Vagina (tissue), 2 donors: Measurements from ENCODE around the gene ATP2B2. TPM values are rescaled to one million over a fixed set of nuclear protein-coding genes. Genes with fewer than 3 reads are reported as not detected.

Source experiments
- DNase-seq, 2 donors: peaks; one replicate each; pipeline ENCODE4 v3.0.0-alpha.2; 2017; ENCODE audit errors: extremely low spot score in 2 of 2
- H3K27ac ChIP-seq: fragments of 200-600 bp; sonication (generic); one replicate; pipeline ENCODE4 v1.5.1; 2019
- H3K27me3 ChIP-seq: fragments of 200-600 bp; sonication (generic); one replicate; pipeline ENCODE4 v1.5.1; 2019
- H3K36me3 ChIP-seq, 2 donors: fragments of 200-600 bp; sonication (generic); one replicate each; pipeline ENCODE4 v1.5.1; 2017 to 2019
- H3K4me1 ChIP-seq: fragments of 200-600 bp; sonication (generic); one replicate; pipeline ENCODE4 v1.5.1; 2019
- H3K4me3 ChIP-seq, 2 donors: fragments of 200-600 bp; sonication (generic); 1 replicate in 1 of 2; 2 replicates in 1 of 2; pipeline ENCODE4 v1.5.1; 2016 to 2019
- H3K9me3 ChIP-seq: fragments of 200-600 bp; sonication (generic); one replicate; pipeline ENCODE4 v1.5.1; 2019
- POLR2A ChIP-seq, 2 donors: fragments of 450-650 bp; IDR thresholded peaks; one replicate each; pipeline ENCODE4 v1.6.1; 2017; ENCODE audit warnings: antibody characterized with exemption in 2 of 2, mild to moderate bottlenecking in 2 of 2, moderate library complexity in 2 of 2
- POLR2AphosphoS5 ChIP-seq, 2 donors: sonication (generic); formaldehyde crosslinking; IDR thresholded peaks; one replicate each; pipeline ENCODE4 v1.9.0; 2017; ENCODE audit warnings: antibody characterized with exemption in 2 of 2, mild to moderate bottlenecking in 2 of 2, low read depth in 1 of 2; ENCODE audit not compliant: insufficient read depth in 1 of 2
- intact Hi-C: fragments of 100-400 bp; cut with DNase I; formaldehyde crosslinking; loops from one replicate; pipeline ENCODE4 v1.15.1; 2023
- total RNA-seq: library from RNA; depleted of rRNA; stranded (reverse); fragments of >200 nt; gene quantifications from one replicate; pipeline ENCODE4 v1.2.3, GENCODE V29; 2016
- TF ChIP-seq, protein P1 (sequence below), 3 experiments: fragments of 450-650 bp in 2 of 3; fragments of 200-600 bp in 1 of 3; sonication (generic) in 1 of 3; IDR thresholded peaks; one replicate each; pipeline ENCODE4 v1.5.1; 2017 to 2019; ENCODE audit warnings: antibody characterized with exemption in 3 of 3, mild to moderate bottlenecking in 2 of 3, moderate library complexity in 2 of 3

ATP2B2 gene
- total RNA-seq, 1 donor from 2014 or later: 0.25 TPM

DNA sequence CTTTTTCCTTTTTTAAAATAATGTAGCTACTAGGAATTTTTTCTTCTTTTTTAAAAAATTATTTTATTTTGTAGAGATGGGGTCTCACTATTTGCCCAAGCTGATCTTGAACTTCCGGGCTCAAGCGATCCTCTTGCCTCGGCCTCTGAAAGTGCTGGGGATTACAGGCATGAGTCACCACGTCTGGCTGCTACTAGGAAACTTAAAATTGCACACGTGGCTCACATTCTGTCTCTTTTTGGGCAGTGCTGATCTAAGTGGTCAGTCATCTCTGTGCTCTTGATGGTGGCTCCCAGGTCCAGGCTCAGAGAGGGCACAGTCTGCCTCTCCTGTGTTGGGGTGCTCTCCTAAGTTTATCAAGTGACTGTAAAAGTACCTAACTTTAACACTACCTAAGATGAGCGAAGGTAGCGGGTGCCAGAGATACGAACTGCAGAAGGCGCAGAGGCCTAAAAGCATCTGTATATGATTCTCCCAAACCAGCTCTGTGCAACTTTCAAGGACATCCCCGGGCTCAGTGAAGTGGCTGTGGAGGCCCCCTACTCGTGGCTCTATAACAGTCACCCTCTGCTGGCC, 131.6 kb downstream of the ATP2B2 start:
- intact Hi-C loops: no loop called here
- no peak for DNase-seq

DNA sequence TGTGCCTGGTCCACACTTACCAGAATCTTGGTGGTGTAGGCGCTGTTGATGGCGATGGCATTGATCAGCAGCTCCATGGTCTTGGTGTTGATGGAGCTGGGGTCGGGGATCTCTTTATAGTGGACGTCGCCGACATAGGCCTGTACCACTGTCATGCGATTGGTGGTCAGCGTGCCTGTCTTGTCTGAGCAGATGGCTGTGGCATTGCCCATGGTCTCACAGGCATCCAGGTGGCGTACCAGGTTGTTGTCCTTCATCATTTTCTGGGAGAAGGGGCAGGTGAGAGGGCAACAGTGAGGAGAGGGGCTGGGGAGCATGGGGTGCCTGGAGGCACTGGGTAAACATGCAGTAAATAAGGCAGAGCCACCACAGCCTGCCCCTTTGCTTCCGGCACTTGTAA, 133.6 kb downstream of the ATP2B2 start:
- H3K9me3 ChIP-seq: no peaks in the 10 kb centered on the region
- DNase-seq: no peak
- H3K27ac ChIP-seq: no peak overlapping the region
- intact Hi-C loops: no loop called here
- H3K4me3 ChIP-seq: no peak overlapping the region
- TF ChIP-seq POLR2AphosphoS5 (IDR thresholded peaks at IDR 0.05; ENCODE audit: insufficient read depth in 1 of 2, low read depth in 1 of 2) (no peak), POLR2A (IDR thresholded peaks at IDR 0.05) (no peak)
- TF ChIP-seq, protein P1, sequence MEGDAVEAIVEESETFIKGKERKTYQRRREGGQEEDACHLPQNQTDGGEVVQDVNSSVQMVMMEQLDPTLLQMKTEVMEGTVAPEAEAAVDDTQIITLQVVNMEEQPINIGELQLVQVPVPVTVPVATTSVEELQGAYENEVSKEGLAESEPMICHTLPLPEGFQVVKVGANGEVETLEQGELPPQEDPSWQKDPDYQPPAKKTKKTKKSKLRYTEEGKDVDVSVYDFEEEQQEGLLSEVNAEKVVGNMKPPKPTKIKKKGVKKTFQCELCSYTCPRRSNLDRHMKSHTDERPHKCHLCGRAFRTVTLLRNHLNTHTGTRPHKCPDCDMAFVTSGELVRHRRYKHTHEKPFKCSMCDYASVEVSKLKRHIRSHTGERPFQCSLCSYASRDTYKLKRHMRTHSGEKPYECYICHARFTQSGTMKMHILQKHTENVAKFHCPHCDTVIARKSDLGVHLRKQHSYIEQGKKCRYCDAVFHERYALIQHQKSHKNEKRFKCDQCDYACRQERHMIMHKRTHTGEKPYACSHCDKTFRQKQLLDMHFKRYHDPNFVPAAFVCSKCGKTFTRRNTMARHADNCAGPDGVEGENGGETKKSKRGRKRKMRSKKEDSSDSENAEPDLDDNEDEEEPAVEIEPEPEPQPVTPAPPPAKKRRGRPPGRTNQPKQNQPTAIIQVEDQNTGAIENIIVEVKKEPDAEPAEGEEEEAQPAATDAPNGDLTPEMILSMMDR (IDR thresholded peaks at IDR 0.05): no peak
- H3K4me1 ChIP-seq: no peaks in the 10 kb centered on the region
- H3K27me3 ChIP-seq: no peaks in the 10 kb centered on the region
- H3K36me3 ChIP-seq: no peaks in the 10 kb centered on the region

More for the DNA sequence above, 131.6 kb downstream of the ATP2B2 start:
- H3K36me3 ChIP-seq: no peaks in the 10 kb centered on the region
- no peak overlapping the region for H3K27ac ChIP-seq
- no peaks in the 10 kb centered on the region for H3K9me3 ChIP-seq
- H3K27me3 ChIP-seq: no peaks in the 10 kb centered on the region
- H3K4me1 ChIP-seq: no peaks in the 10 kb centered on the region
- TF ChIP-seq, protein P1 (IDR thresholded peaks at IDR 0.05): no peak
- TF ChIP-seq POLR2AphosphoS5 (IDR thresholded peaks at IDR 0.05; ENCODE audit: insufficient read depth in 1 of 2, low read depth in 1 of 2) (no peak), POLR2A (IDR thresholded peaks at IDR 0.05) (no peak)
- no peak overlapping the region for H3K4me3 ChIP-seq

DNA sequence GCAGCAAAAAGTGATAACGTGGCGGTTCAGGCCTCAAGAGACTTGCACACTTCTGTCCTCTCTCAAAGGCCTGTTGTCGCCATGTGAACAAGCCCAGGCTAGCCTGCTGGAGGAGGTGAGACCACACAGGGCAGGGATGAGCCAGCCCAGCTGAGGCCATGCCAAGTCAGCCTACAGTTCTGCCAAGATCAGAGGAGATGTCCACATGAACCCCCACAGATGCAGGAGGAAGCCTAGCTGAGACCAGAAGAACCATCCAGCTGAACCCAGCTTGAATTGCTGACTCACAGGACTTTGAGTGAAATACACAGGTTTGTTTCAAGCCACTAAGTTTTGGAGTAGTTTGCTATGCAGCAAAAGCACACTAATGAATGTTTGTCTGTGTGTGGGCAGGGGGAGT, 134.2 kb downstream of the ATP2B2 start:
- Histone ChIP-seq H3K4me1 (no peaks in the 10 kb centered on the region), H3K9me3 (no peaks in the 10 kb centered on the region), H3K27ac (no peak overlapping the region), H3K27me3 (no peaks in the 10 kb centered on the region), H3K4me3 (no peak overlapping the region), H3K36me3 (no peaks in the 10 kb centered on the region)
- no peak for TF ChIP-seq POLR2A (IDR thresholded peaks at IDR 0.05)
- intact Hi-C loops: no loop called here
- no peak for DNase-seq

DNA sequence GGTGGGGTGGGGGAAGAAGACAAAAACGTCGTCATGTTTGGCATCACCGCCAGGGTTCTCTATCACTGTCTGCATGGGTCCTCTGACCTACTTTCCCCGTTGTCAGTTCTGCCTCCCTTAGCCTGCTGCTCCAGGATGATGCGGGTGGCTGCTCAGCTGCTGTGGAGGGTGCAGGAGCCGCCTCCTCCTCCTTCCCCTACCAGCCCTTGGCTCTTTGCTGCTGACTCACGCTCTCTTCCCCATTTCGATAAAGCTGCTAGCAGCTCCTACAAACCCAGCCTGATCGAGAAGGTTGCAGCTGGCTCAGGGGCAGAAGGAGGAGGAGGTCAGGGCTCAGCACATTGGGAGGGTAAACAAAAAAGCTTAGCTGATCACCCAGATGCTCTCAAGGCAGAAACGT, 135.0 kb downstream of the ATP2B2 start:
- TF ChIP-seq, protein P1 (IDR thresholded peaks at IDR 0.05): no peak
- TF ChIP-seq POLR2AphosphoS5 (IDR thresholded peaks at IDR 0.05; ENCODE audit: insufficient read depth in 1 of 2, low read depth in 1 of 2) (no peak), POLR2A (IDR thresholded peaks at IDR 0.05) (no peak)
- Histone ChIP-seq H3K27me3 (no peaks in the 10 kb centered on the region), H3K27ac (no peak overlapping the region), H3K9me3 (no peaks in the 10 kb centered on the region), H3K4me1 (no peaks in the 10 kb centered on the region), H3K36me3 (no peaks in the 10 kb centered on the region), H3K4me3 (no peak overlapping the region)
- DNase-seq: no peak
- intact Hi-C loops: no loop called here

DNA sequence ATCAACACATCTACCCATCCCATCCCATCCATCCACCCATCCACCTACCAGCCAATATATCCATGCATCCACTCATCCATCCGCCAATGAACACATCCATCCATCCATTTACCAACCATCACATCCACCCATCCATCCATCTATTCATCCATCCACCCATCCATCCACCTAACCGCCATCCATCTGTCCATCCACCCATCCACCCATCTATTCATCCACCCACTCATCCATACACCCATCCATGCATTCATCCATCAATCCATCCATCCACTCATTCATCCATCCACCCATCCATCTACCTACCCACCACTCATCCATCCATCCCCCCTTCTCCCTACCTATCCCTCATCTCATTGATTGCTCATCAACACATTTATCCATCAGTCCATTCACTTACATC, 136.9 kb downstream of the ATP2B2 start:
- no peaks in the 10 kb centered on the region for H3K36me3 ChIP-seq
- DNase-seq: no peak
- no peak overlapping the region for H3K4me3 ChIP-seq
- H3K9me3 ChIP-seq: no peaks in the 10 kb centered on the region
- no peaks in the 10 kb centered on the region for H3K27me3 ChIP-seq
- H3K4me1 ChIP-seq: no peaks in the 10 kb centered on the region
- intact Hi-C loops: no loop called here
- H3K27ac ChIP-seq: no peak overlapping the region
- TF ChIP-seq POLR2AphosphoS5 (IDR thresholded peaks at IDR 0.05; ENCODE audit: insufficient read depth in 1 of 2, low read depth in 1 of 2) (no peak), POLR2A (IDR thresholded peaks at IDR 0.05) (no peak)
- TF ChIP-seq, protein P1 (IDR thresholded peaks at IDR 0.05): no peak
